H1 (cell line): ENCODE data around the gene RAB10. TPM values are rescaled to one million over a fixed set of nuclear protein-coding genes. Genes with fewer than 3 reads are reported as not detected.

ENCODE experiments used
- CTCF ChIA-PET: fragments of 300-600 bp; sonication (Branson Sonifier 250); formaldehyde crosslinking; loops from one replicate; lab custom pipeline; 2021; ENCODE audit not compliant: partially characterized antibody; lab: Charles Lee
- POLR2A ChIA-PET: fragments of 300-600 bp; sonication (Branson Sonifier 250); formaldehyde crosslinking; loops from one replicate; lab custom pipeline; 2021; ENCODE audit warnings: inconsistent platforms; ENCODE audit not compliant: partially characterized antibody; lab: Charles Lee
- DNase-seq, 2 experiments: peaks; one replicate each; pipeline versions ENCODE4 v3.0.0 to v3.0.0-alpha.2; 2010 to 2022; ENCODE audit warnings: low spot score in 2 of 2, low read depth in 1 of 2, mixed read lengths in 1 of 2
- FAIRE-seq: peaks from 2 replicates; lab custom pipeline; 2011; peaks lifted over from hg19 to GRCh38; lab: Jason Lieb, UNC
- H2AFZ ChIP-seq: 2 replicates; pipeline ENCODE4 v1.8.1; 2012; ENCODE audit warnings: low read length, inconsistent platforms
- H2AK5ac ChIP-seq: 2 replicates; pipeline ENCODE4 v1.6.1; 2013; ENCODE audit warnings: low read depth, low read length
- H2BK120ac ChIP-seq: replicated peaks from 2 replicates; pipeline ENCODE3; 2013; ENCODE audit warnings: low read depth, low read length, inconsistent platforms
- H2BK12ac ChIP-seq: 2 replicates; pipeline ENCODE4 v1.6.1; 2013; ENCODE audit warnings: low read depth, low read length
- H2BK15ac ChIP-seq: 2 replicates; pipeline ENCODE4 v1.6.1; 2013; ENCODE audit warnings: low read length
- H2BK20ac ChIP-seq: 2 replicates; pipeline ENCODE4 v1.6.1; 2013; ENCODE audit warnings: low read length
- H2BK5ac ChIP-seq: 2 replicates; pipeline ENCODE4 v1.6.1; 2013; ENCODE audit warnings: low read depth, low read length
- H3K14ac ChIP-seq: 2 replicates; pipeline ENCODE4 v1.6.1; 2013; ENCODE audit warnings: inconsistent platforms; ENCODE audit not compliant: insufficient read length
- H3K18ac ChIP-seq: 2 replicates; pipeline ENCODE4 v1.6.1; 2013; ENCODE audit warnings: low read length; ENCODE audit errors: extremely low read depth
- H3K23ac ChIP-seq: 2 replicates; pipeline ENCODE4 v1.6.1; 2013; ENCODE audit warnings: inconsistent platforms; ENCODE audit not compliant: insufficient read length
- H3K23me2 ChIP-seq: 2 replicates; pipeline ENCODE4 v1.6.1; 2013; ENCODE audit warnings: low read depth, low read length
- H3K27ac ChIP-seq: 2 replicates; pipeline ENCODE4 v1.6.1; 2011; ENCODE audit warnings: low read depth, low read length, inconsistent platforms
- H3K27me3 ChIP-seq, 4 experiments: replicated peaks in 1 of 4; 1 replicate in 1 of 4; 2 replicates in 3 of 4; pipeline versions ENCODE4 v1.6.1 to v1.8.1; 2011 to 2013; ENCODE audit warnings: low read length in 3 of 4, mild to moderate bottlenecking in 3 of 4, inconsistent platforms in 2 of 4, mixed read lengths in 2 of 4, moderate library complexity in 1 of 4; ENCODE audit not compliant: control insufficient read depth in 3 of 4, insufficient read depth in 3 of 4; ENCODE audit errors: extremely low read depth in 1 of 4
- H3K36me3 ChIP-seq, 4 experiments: 2 replicates each; pipeline versions ENCODE4 v1.6.1 to v1.8.1; 2011 to 2013; ENCODE audit warnings: mild to moderate bottlenecking in 4 of 4, low read length in 3 of 4, moderate library complexity in 2 of 4, control low read depth in 1 of 4, inconsistent platforms in 1 of 4; ENCODE audit not compliant: insufficient read depth in 4 of 4, control insufficient read depth in 2 of 4
- H3K4ac ChIP-seq: replicated peaks from 2 replicates; pipeline ENCODE3; 2013; ENCODE audit warnings: low read length, low read depth, mixed read lengths, inconsistent platforms; ENCODE audit not compliant: insufficient read length
- H3K4me1 ChIP-seq, 4 experiments: replicated peaks in 1 of 4; 1 replicate in 1 of 4; 2 replicates in 3 of 4; pipeline versions ENCODE4 v1.6.1 to v1.8.1; 2011 to 2013; ENCODE audit warnings: low read length in 3 of 4, inconsistent platforms in 2 of 4, mixed read lengths in 1 of 4; ENCODE audit not compliant: insufficient read depth in 4 of 4, control insufficient read depth in 3 of 4
- H3K4me2 ChIP-seq, 2 experiments: 2 replicates each; pipeline versions ENCODE4 v1.6.1 to v1.8.1; 2011 to 2013; ENCODE audit warnings: low read depth in 2 of 2, low read length in 2 of 2, control low read depth in 1 of 2, inconsistent platforms in 1 of 2, mild to moderate bottlenecking in 1 of 2; ENCODE audit not compliant: insufficient read depth in 1 of 2
- H3K4me3 ChIP-seq, 4 experiments: fragments of 200-600, 300-600 bp in 1 of 4; sonication (generic), shearing (Covaris generic), sonication (Bioruptor Twin) in 1 of 4; 2 replicates each; pipeline versions ENCODE4 v1.5.1 to v1.8.1; 2011 to 2016; ENCODE audit warnings: low read length in 4 of 4, low read depth in 3 of 4, control low read depth in 2 of 4, inconsistent platforms in 2 of 4, mild to moderate bottlenecking in 2 of 4, mixed read lengths in 1 of 4, moderate library complexity in 1 of 4; ENCODE audit not compliant: insufficient read depth in 2 of 4; ENCODE audit errors: extremely low read depth in 1 of 4
- H3K56ac ChIP-seq: replicated peaks from 2 replicates; pipeline ENCODE3; 2013; ENCODE audit warnings: low read depth, mild to moderate bottlenecking, mixed read lengths, low read length, inconsistent platforms; ENCODE audit not compliant: insufficient read length
- H3K79me1 ChIP-seq: 2 replicates; pipeline ENCODE4 v1.6.1; 2013; ENCODE audit warnings: low read depth, low read length, control low read depth
- H3K79me2 ChIP-seq, 2 experiments: 2 replicates each; pipeline versions ENCODE4 v1.6.1 to v1.8.1; 2012 to 2013; ENCODE audit warnings: low read length in 2 of 2, mild to moderate bottlenecking in 2 of 2, inconsistent platforms in 1 of 2; ENCODE audit not compliant: insufficient read depth in 2 of 2, control insufficient read depth in 1 of 2
- H3K9ac ChIP-seq, 4 experiments: replicated peaks in 1 of 4; 1 replicate in 1 of 4; 2 replicates in 3 of 4; pipeline versions ENCODE4 v1.6.1 to v1.8.1; 2011 to 2013; ENCODE audit warnings: low read depth in 3 of 4, low read length in 3 of 4, control low read depth in 2 of 4, mild to moderate bottlenecking in 2 of 4, moderate library complexity in 2 of 4, inconsistent platforms in 1 of 4; ENCODE audit errors: extremely low read depth in 1 of 4
- H3K9me3 ChIP-seq, 2 experiments: 2 replicates each; pipeline versions ENCODE4 v1.6.1 to v1.8.1; 2012 to 2013; ENCODE audit warnings: mild to moderate bottlenecking in 2 of 2, moderate library complexity in 2 of 2, control low read depth in 1 of 2, inconsistent platforms in 1 of 2, low read depth in 1 of 2, low read length in 1 of 2, mixed read lengths in 1 of 2; ENCODE audit not compliant: insufficient read depth in 2 of 2
- H4K20me1 ChIP-seq, 2 experiments: replicated peaks in 1 of 2; 2 replicates each; pipeline versions ENCODE3 to v1.8.1; 2011 to 2013; ENCODE audit warnings: inconsistent platforms in 2 of 2, low read length in 2 of 2, mild to moderate bottlenecking in 1 of 2; ENCODE audit not compliant: insufficient read depth in 2 of 2, control insufficient read depth in 1 of 2
- H4K5ac ChIP-seq: 2 replicates; pipeline ENCODE4 v1.6.1; 2013; ENCODE audit warnings: low read length, low read depth, mixed read lengths, inconsistent platforms; ENCODE audit not compliant: insufficient read length
- H4K8ac ChIP-seq: 2 replicates; pipeline ENCODE4 v1.8.0; 2013; ENCODE audit warnings: mild to moderate bottlenecking, moderate library complexity, low read length, inconsistent platforms; ENCODE audit not compliant: insufficient read depth; ENCODE audit errors: extremely low read depth
- H4K91ac ChIP-seq: replicated peaks from 2 replicates; pipeline ENCODE3; 2013; ENCODE audit warnings: low read length, mixed read lengths, inconsistent platforms; ENCODE audit not compliant: insufficient read length
- CBX5 ChIP-seq: fragments of 300-800, 300-1000 bp; sonication (generic); IDR thresholded peaks from 2 replicates; pipeline ENCODE4 v1.7.1; 2016; ENCODE audit warnings: antibody characterized with exemption, low read length, low read depth
- CBX8 ChIP-seq: fragments of 300-800, 300-1000 bp; sonication (generic); IDR thresholded peaks from 2 replicates; pipeline ENCODE4 v1.7.1; 2016; ENCODE audit warnings: low read depth, low read length, borderline replicate concordance
- E2F6 ChIP-seq: IDR thresholded peaks from 2 replicates; pipeline ENCODE4 v1.6.1; 2012; ENCODE audit warnings: inconsistent platforms
- EGR1 ChIP-seq: IDR thresholded peaks from 2 replicates; pipeline ENCODE4 v1.6.1; 2011; ENCODE audit warnings: low read depth, low read length, borderline replicate concordance
- JUN ChIP-seq: IDR thresholded peaks from 2 replicates; pipeline ENCODE4 v1.6.1; 2011; ENCODE audit warnings: low read depth, mild to moderate bottlenecking, improper control_type of control experiment, low read length
- NRF1 ChIP-seq: IDR thresholded peaks from 2 replicates; pipeline ENCODE4 v1.6.1; 2011; ENCODE audit warnings: mild to moderate bottlenecking, low read depth, low read length, improper control_type of control experiment
- POLR2AphosphoS5 ChIP-seq: IDR thresholded peaks from 2 replicates; pipeline ENCODE4 v1.6.1; 2011; ENCODE audit warnings: low read depth, low read length
- RAD21 ChIP-seq, 2 experiments: IDR thresholded peaks in 1 of 2; conservative IDR thresholded peaks in 1 of 2; 2 replicates each; pipeline ENCODE4 v1.6.1; 2011; ENCODE audit warnings: low read depth in 2 of 2, low read length in 2 of 2, improper control_type of control experiment in 1 of 2, inconsistent platforms in 1 of 2, mild to moderate bottlenecking in 1 of 2, moderate library complexity in 1 of 2
- RXRA ChIP-seq: IDR thresholded peaks from 2 replicates; pipeline ENCODE4 v1.6.1; 2011; ENCODE audit warnings: low read depth, mild to moderate bottlenecking, low read length, moderate library complexity; ENCODE audit not compliant: insufficient read depth
- SIX5 ChIP-seq: IDR thresholded peaks from 2 replicates; pipeline ENCODE4 v1.6.1; 2011; ENCODE audit warnings: mild to moderate bottlenecking, low read depth, low read length
- TAF7 ChIP-seq: optimal IDR thresholded peaks from 2 replicates; pipeline ENCODE3; 2011; ENCODE audit warnings: low read depth, mild to moderate bottlenecking, inconsistent platforms, low read length, moderate library complexity, borderline replicate concordance
- WGBS, 2 experiments: shearing (Covaris generic) in 1 of 2; methylation state at CpG; one replicate each; pipeline versions ENCODE4 v1.1.6 to v1.1.7; 2013 to 2015; ENCODE audit warnings: low lambda C conversion rate in 2 of 2, mixed read lengths in 2 of 2, inconsistent platforms in 1 of 2, low coverage in 1 of 2, missing lambda C conversion rate in 1 of 2; ENCODE audit not compliant: insufficient replicate concordance in 2 of 2, insufficient coverage in 1 of 2, insufficient read length in 1 of 2; ENCODE audit errors: extremely low coverage in 1 of 2, missing lambda C conversion rate in 1 of 2; 5-methylcytosine and 5-hydroxymethylcytosine counted together
- polyA plus RNA-seq, 7 experiments: library from polyadenylated mRNA; depleted of rRNA in 3 of 7; stranded (reverse) in 5 of 7; unstranded in 2 of 7; fragments of >200 nt in 5 of 7; fragments of 200-250 nt in 2 of 7; gene quantifications; 1 replicate in 5 of 7; 2 replicates in 1 of 7; 4 replicates in 1 of 7; pipeline versions ENCODE4 v1.2.1 to v1.2.3, GENCODE V29; 2011 to 2013; ENCODE audit warnings: missing spikeins in 2 of 7, mixed read lengths in 2 of 7
- total RNA-seq: library from RNA; stranded (reverse); fragmentation: NEBNext Ultra II Directional; extraction: Animal tissue kit (Norgen Biotek cat#: 25700); gene quantifications from 2 replicates; pipeline ENCODE4 v1.2.1, GENCODE V29; 2021

Gene RAB10
- total and polyA plus RNA-seq, 2 of the 8 experiments (the other 6 are each of a cell fraction or from before 2014, with no cell fraction given) = 42.6 to 136 TPM

- Histone ChIP-seq H2AK5ac (no peak overlapping the region), H2BK12ac (no peak overlapping the region), H2BK120ac (no peak overlapping the region), H3K23me2 (no peaks in the 10 kb centered on the region), H4K8ac (no peak overlapping the region), H3K27me3 (no peaks in the 10 kb centered on the region), H3K4me3 (no peak overlapping the region), H3K23ac (no peak overlapping the region), H3K14ac (no peak overlapping the region), H4K91ac (no peak overlapping the region), H2BK5ac (no peak overlapping the region), H2BK15ac (no peak overlapping the region), H3K79me2 (peaks cover 0 to 31% of the 10 kb centered on the region in 2 experiments; a peak in 2 of 4 replicates), H3K27ac (no peak overlapping the region), H3K36me3 (no peaks in the 10 kb centered on the region; a peak in 2 of 8 replicates), H2BK20ac (no peak overlapping the region), H3K4me1 (no peaks in the 10 kb centered on the region), H3K4me2 (no peak overlapping the region), H4K20me1 (peaks cover 1 to 3% of the 10 kb centered on the region in 2 experiments), H4K5ac (no peak overlapping the region), H3K9me3 (no peaks in the 10 kb centered on the region), H3K4ac (no peak overlapping the region), H3K9ac (no peak overlapping the region), H2AFZ (no peak overlapping the region), H3K56ac (no peak overlapping the region), H3K79me1 (peaks cover 2% of the 10 kb centered on the region; the same call in 1 of the 2 replicates), H3K18ac (no peak overlapping the region)
- ChIA-PET POLR2A (interaction anchor here (0.6 to 1.5 kb wide), 3 partner anchors 13 to 26 kb away, joined by 3 to 4 read pairs (median 3); no protein-coding TSS in a partner anchor), CTCF (interaction anchor here (0.6 to 1.5 kb wide), 5 partner anchors 14 to 128 kb away, joined by 3 to 5 read pairs (median 4); no protein-coding TSS in a partner anchor)
- WGBS, 2 experiments = 89% methylated on average over 1 of the region's 1 CpG; no CpG with 5 or more reads in 1 of the 2 experiments
- FAIRE-seq = no peak
- DNase-seq = no peak
- TF ChIP-seq CBX8 (no peak), NRF1 (no peak), RAD21 (IDR thresholded peaks at IDR 0.05 in 1 of 2, conservative IDR thresholded peaks at IDR 0.05 in 1 of 2; ENCODE audit: low read depth in 2 of 2, low read length in 2 of 2) (no peak), EGR1 (no peak), SIX5 (no peak), TAF7 (no peak), E2F6 (no peak), RXRA (no peak), JUN (no peak), CBX5 (no peak), POLR2AphosphoS5 (no peak)
Measured at GRCh38 chr2:26119521-26119920, 85.6 kb downstream of the RAB10 start.
